HG03571 (cell line): ENCODE results near the gene POLE4.

Experiments used
- ATAC-seq: cut with Tn5 transposase; IDR thresholded peaks from one replicate; pipeline ENCODE4 v1.9.1; 2021; ENCODE audit not compliant: unreplicated experiment

The POLE4 gene

DNA sequence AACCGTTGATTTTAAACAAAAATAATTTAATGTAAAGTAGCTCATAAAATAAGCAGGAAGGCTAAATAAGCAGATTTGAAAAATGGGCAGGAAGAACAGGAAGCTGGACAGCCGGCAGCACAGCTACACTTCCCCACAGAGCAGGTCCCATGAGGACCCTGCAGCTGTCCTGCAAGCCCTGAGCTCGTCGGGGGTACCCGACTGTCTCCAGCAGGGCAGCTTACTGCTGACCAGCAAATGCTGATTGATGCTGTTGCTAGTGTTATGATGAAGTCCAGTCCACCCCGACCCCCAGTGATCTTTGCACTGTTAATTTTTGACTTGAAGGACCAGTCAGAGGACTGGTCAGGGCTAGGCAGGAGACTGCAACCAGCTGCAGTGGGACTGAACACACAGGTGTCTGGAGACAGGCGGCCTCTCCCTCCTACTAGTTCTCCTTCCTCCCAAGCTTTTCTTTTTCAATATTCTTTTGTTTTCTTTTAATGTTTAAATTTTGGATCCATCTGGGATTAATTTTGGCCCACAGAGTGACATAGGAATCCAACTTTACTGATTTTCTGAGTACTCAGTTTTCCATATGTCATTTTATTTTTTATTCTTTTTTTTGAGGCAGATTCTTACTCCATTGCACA is 27.7 kb downstream of the POLE4 start:
- no peak for ATAC-seq

DNA sequence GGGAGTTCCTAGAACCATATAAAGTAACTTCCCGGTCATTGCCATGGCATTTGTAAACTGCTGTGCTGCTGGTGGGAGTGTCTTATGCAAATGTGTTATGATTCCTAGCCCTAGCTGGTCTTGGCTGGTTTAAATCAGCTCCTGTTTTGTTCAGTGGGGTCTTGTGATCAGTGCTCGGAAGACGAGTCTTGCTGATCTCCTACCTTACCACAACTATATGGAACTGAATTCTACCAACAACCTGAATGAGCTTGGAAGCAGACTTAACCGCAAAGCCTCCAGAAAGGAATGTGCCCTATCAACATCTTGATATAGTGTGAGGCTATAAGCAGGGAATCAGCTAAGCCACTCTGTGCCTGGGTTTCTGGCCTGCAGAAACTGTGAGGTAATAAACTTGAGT is 33.5 kb downstream of the POLE4 start:
- no peak for ATAC-seq

DNA sequence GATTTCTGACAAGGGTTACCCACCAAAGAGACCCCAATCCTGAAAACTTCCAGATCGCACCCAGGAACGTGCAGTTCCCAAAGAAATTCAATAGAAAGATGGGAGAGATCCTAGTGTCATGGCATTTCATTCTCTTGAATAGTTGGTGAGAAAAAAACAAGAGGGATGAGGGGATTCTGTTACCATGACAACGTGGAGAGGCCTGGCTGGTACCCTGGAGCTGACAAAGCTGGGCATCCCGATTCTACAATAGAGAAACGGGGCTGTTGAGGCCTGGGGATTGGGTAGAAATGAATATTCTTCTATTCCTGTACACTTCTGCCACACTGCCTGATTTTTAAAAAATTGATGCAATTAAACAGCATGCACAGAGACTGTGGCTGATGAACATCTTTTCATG is 41.0 kb downstream of the POLE4 start:
- no peak for ATAC-seq

DNA sequence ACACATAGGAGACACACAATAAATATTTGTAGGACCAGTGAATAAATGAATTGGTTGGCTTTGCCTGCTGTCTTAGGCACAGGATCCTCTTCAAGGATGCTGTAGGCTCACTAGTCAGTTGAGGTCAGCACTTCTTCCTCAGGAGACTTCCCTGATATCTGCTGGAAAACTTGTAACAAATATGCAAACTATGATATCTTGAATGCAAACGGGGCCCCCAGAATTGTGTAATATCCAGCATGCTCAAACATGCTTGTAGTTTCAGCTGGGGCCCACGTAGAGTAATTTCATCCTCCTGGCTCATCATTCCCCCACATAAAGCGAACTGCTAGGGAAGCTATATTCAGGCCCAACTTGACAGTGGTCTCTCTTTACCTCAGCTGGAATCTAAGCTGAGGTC is 43.6 kb downstream of the POLE4 start:
- ATAC-seq, result no peak

DNA sequence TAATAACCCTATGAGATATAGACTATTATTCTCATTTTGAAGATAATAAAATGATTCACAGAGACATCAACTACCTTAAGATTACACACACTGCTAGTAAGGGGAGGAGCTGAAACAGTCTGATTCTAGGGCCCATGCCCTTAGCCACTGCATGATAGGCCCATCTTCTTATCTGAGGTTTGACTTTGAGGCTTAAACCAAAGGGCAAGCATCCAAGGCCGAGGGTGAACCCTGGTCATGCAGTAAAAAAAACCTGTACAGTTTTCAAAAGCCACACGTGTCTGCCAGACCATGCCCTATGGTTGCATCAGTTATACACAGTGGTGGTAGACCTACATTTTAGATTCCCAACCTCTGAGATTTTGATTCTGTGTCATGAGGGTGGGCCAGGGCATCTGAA is 44.8 kb downstream of the POLE4 start:
- no peak for ATAC-seq

DNA sequence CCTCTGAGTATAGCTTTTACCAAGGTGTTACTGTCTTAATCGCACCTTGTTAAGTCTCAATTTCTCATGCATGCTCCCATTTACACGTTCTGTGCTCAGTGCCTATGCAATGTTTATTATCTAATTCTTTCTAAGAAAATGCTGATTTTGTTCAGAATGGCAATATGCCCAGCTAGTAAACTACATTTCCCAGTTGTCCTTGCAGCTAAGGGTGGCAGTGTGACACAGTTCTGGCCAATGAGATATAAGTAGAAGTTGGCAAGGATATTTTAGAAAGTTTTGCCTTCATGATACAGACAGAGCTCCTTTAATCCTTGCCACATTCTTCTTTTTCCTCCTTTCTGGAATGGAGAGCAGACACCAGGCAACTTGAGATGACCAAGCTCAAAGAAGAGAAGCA is 45.3 kb downstream of the POLE4 start:
- no peak for ATAC-seq

DNA sequence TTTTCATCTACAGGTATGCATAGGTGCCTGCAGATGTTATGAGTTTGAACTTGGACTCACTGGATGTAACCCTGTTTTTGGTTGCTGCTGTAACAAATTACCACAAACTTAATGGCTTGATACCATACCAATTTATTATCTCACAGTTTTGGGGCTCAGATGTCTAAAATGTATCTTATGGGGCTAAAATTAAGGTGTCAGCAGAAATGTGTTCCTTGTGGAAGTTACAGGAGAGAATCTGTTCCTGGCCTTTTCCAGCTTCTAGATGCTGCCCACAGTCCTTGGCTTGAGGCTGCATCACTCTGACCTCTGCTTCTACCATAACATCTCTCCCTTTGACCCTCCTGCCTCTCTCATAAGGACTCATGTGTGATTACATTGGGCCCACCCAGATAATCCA is 47.6 kb downstream of the POLE4 start:
- ATAC-seq, result no peak

DNA sequence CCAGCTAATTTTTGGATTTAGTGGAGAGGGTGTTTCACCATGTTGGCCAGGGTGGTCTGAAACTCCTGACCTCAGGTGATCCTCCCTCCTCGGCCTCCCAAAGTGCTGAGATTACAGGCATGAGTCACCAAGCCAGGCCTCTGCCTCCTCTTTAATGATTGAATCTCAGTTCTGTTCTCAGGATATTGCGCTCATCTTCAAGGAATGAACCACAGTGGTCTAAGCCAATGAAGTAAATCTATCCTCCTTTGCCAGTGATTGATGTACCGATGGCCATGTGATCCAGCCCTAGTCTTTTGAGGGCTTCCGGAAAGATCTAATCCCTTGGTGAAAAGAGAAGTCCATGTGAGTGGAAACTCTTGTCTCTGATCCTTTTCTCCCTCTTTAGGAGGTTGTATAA is 48.6 kb downstream of the POLE4 start:
- no peak for ATAC-seq

DNA sequence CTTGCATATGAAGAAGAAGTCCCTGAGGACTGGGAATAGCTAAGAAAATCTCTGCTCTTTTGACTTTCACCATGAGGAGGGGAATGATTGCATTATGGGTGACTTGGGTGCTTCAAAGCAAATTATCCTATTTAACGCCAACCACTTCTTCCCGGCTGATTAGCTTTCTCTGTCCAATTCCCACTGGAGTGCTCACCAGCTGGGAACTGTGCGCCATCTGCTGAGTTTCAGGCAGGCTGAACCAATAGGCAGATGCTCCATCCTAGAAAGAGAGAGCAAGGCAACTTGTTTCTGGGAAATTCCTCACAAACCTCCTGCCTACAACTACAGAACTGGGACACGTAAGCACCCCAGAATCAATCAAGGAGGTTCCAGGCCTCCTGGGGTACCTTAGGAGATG is 49.4 kb downstream of the POLE4 start:
- no peak for ATAC-seq

DNA sequence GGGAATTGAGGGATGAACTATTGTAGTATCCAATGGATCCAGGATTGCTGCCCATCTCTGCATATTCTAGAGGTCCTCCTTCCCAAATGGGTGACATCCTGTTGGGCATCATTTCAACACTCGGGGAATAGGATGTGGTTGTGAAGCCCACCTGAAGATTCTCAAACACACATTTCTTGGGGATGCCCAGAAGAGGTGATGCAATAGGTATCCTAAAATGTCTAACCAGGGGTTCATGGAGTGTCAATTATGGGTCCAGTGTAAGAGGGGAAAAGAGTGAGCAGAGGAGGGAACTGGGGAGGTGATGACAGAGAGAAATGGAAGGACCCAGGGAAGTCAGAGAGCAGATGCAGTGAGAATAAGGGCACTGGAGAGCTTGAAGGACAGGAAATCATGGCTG is 52.1 kb downstream of the POLE4 start:
- no peak for ATAC-seq

DNA sequence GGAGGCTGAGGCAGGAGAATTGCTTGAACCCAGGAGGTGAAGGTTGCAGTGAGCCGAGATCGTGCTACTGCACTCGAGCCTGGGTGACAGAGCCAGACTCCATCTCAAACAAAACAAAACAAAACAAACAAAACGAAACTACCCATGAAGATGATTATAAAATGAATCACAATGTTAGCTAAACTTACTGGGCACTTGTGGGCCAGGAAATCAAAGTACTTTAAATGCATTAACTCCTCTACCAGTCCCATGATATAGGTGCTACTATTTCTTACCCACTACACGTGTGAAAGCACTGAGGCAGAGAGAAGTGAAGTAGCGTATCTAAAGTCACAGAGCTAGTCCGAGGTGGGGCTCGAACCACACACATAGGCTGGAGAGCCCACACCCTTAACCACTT is 53.6 kb downstream of the POLE4 start:
- no peak for ATAC-seq

DNA sequence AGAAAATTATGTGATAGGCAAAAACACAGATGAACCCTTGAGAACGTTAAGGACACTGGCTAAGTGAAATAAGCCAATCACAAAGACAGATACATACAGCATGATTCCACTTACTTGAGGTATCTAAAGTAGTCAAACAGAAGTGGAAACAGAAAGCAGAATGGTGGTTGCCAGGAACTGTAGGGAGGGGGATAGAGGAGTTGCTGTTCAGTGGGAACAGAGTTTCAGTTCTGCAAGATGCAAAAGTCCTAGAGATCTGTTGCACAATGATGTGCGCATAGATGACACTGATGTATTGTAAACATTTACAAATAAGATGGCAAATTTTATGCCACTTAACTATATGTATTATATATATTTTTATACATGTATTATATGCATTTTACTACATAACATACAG is 59.7 kb downstream of the POLE4 start:
- ATAC-seq, result no peak
